ENCODE data around the gene ATP5MK.
"Not testable (repeated sequence)": the region's sequence is repeated elsewhere in the genome, so short reads cannot be mapped to it uniquely, and the experiment has no call there.

Gene ATP5MK

DNA sequence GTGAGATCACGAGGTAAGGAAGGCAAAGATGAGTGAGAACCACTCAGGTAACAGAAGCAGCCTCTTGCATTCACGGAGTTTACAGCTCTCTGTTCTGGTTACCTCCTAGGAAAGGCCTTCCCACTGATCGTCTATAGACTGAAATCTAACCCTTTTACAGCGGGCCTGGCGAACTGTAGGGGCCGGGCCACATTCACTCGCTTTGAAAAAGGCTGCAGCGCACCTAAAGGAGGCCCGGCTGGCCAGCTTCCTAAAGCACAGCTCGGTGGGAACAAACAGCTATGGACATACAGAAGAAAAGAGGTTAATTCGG, 565 bp downstream of the ATP5MK start:
- DNase-seq: no peak

DNA sequence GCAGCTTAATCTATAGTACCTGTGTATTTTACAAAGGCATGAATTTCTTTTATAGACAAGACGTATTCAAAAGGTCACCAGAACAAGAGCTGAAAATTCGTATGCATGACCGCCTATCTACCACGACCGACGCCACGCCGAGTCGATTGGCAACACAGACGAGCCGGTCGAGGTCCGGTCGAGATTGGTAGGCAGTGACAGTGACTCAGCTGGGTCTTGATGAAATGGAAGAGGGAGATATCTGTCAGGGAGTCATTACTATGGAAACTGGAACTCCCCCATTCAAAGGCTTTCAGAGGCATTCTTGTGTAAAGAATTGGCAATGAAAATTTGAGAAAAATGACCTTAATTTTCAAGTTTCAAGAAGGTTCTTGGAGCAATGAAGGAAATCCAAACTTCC, 2.1 kb downstream of the ATP5MK start:
- no peak for DNase-seq

DNA sequence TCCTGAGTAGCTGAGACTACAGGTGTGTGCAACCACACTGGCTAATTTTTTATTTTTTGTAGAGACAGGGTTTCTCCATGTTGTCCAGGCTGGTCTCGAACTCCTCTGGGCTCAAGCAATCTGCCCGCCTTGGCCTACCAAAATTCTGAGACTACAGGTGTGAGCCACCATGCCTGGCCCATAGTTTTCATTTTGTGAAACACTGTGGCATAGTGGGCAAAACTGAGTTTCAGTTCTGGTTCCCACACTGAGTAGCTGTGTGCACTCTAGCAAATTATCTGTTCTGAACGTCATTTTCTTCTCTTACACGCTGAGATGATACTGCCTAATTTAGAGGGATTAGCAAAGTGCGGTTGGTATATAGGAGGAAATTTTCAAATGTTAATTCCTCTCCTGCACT, 13.5 kb downstream of the ATP5MK start:
- DNase-seq: no peak

DNA sequence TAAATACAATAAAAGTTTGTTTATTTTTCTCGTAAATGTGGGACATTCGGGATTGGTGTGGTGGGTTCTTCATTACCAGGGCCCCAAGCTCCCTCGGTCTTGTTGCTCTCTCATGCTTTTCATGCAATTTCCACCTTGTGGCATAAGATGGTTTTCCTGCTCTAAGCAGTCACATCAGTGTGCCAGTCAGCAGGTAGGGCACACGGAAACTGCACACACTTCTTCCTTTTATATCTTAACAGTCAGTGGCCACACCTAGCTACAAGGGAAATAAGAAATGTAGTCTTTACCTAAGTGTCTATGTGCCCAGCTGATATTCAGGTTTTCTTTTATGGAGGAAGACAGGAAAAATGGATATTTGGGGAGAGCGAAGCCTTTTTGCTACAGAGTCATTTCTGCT, 22.0 kb downstream of the ATP5MK start:
- DNase-seq: no peak

DNA sequence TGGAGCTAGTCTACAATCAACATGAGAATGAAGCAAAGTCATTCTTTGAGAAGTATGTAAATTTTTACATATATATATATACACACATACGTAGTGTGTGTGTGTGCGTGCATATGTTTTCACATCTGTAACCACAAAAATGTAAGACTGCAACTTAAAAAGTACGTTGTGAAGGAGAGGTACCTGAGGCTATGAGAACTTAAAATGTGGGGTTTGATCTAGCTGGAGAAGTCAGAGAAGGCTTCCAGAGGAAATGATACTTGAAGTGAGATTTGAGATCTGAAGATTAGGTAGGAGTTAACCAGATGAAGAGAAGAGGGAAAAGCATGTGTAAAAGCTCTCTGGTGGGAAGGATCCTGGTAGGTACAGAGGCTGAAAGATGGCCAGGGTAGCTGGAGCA, 22.7 kb downstream of the ATP5MK start:
- DNase-seq: no peak

DNA sequence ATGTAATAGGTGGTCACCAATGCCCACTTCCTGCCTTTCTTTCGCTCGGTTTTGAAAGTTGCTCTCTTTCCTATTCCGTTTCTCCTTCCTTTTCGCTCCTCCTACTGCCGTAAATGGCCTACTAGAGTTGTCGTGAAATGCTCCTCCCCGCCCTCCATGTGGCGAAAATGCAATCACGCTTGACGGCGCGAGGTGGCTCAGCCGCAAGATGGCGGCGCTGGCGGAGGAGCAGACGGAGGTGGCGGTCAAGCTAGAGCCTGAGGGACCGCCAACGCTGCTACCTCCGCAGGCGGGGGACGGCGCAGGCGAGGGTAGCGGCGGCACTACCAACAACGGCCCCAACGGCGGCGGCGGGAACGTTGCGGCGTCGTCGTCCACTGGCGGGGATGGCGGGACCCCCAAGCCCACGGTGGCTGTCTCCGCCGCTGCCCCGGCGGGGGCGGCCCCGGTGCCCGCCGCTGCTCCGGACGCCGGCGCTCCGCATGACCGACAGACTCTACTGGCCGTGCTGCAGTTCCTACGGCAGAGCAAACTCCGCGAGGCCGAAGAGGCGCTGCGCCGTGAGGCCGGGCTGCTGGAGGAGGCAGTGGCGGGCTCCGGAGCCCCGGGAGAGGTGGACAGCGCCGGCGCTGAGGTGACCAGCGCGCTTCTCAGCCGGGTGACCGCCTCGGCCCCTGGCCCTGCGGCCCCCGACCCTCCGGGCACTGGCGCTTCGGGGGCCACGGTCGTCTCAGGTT, 28.3 kb downstream of the ATP5MK start, which contains the start of gene TAF5:
Gene TAF5 (plus strand): TSS at position 195 of the 737 bp plus-strand sequence. CDS start 14 bp downstream, at position 209.
- DNase-seq: peak; percentile 56 to 82 (median 73)

DNA sequence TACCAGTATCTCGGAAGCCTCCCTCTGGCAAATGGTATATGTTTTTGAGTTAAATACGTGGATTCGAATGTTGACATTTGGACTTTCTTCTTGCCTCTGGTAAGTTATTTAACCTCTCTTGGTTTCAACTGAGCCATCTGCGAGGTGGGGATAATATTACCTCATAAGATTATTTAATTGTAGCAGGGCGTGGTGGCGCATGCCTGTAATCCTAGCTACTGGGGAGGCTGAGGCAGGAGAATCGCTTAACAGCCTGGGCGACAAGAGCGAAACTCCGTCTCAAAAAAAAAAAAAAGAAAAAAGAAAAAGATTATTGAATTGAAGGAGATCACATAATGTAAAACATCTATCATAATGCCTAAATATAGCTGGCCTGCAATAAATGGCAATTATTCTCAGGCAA, 28.9 kb downstream of the ATP5MK start:
- DNase-seq: no peak

DNA sequence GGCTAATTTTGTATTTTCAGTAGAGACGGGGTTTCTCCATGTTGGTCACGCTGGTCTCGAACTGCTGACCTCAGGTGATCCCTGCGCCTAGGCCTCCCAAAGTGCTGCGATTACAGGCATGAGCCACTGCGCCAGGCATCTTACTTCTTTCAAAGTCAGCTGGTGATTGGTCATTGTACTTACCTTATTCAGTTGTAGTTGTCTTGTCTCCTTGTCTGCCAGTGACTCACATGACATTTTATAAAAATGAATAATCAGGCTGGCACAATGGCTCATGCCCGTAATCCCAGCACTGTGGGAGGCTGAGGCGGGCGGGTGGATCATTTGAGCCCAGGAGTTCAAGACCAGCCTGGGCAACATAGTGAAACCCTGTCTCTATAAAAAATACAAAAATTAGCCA, 35.5 kb downstream of the ATP5MK start:
- not testable (repeated sequence) for DNase-seq

DNA sequence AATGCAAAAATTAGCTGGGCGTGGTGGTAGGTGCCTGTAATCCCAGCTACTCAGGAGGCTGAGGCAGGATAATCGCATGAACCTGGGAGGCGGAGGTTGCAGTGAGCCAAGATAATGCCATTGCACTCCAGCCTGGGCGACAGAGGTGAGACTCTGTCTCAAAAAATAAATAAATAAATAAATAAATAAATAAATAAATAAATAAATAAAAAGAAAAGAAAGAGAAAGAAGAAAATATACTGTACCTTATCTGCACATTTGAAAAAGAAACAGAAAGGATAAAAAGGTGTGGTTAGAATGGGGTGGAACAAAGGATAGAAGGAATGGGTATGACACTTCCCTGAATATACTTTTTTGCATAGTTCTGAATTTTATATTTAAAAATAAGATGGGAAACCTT, 36.8 kb downstream of the ATP5MK start:
- DNase-seq: not testable (repeated sequence)

DNA sequence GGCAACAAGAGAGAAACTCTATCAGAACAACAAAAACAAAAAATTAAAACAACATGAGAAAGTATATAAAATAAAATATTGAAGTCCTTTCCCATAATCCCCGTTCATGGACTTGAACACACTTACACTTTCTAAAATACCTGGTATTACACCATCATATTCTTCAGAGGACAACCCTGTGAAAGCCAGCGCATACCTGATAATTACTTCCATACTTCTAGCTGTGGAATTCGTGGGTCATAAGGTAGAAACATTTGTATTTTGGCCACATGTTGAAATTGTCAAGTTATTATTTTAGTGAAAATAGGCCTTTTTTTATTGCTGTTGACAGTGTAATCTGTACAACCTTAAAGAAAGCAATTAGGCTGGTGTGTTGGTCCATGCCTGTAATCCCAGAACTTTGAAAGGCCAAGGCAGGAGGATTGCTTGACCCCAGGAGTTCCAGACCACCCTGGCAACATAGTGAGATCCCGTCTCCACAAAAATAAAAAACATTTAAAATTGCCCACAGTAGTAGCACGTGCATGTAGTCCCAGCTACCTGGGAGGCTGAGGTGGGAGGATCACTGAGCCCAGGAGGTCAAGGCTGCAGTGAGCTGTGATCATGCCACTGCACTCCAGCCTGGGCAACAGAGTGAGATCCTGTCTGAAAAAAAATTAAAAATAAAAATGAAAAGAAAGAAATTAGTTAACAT, 40.2 kb downstream of the ATP5MK start:
- no peak for DNase-seq

DNA sequence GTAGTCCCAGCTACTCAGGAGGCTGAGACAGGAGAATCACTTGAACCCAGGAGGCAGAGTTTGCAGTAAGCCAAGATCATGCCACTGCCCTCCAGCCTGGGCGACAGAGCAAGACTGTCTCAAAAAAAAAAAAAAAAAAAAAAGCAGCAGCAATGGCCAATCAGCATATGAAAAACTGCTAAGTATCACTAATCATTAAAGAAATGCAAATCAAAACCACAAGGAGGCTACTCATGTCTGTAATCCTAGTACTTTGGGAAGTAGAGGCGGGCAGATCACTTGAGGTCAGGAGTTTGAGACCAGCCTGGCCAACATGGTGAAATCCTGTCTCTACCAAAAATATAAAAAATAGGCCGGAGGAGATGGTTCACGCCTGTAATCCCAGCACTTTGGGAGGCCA, 41.7 kb downstream of the ATP5MK start:
- not testable (repeated sequence) for DNase-seq

DNA sequence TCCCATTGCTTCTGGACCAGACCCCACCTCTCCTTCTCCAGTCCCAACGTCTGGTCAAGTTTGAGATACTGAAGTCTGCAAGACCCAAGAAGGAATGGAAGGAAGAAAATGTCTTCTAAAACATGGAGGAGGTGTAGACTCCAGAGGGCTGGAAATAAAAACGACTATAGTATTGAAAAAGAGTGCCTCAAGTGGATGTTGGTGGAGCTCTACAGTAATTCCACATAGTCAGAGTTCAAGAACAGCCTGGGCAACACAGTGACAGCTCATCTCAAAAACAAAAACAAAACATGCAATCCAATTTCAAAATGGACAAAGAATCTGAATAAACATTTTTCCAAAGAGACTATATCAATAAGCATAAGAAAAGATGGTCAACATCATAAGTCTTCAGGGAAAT, 43.0 kb downstream of the ATP5MK start:
- DNase-seq: no peak

DNA sequence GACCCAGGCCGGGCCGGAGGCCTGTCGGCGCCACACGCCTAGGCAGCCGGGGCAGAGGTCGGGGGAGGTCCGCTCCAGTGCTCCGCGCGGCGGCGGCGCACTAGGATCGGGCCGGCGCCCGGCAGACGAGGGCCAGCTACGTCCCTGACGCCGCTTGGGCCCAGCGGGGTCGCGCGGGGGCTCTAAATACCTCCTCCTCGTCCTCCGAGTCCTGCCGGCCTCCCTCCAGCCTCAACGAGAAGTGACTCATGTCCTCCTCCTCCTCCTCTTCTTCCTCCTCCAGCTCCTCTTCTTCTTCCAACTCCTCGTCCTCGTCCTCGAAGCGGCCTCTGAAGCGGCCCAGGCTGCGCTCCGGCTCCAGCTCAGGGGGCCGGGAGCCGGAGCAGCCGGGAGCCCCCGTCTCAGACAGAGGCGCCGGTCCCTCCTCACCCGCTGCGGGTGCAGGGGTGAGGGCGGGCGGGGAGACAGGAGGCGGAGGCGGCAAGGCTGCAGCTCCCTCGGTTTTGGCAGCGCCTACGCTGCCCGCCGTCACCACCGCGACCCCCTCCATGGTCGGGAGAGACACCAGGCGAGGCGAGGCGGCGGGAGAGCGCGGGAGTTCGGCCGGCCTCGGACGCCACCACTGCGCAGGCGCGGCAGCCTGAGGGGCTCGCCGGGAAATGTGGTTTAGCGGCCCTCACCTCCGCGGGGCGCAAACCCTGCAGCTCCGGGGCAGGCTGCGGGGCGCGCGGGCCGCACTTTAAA, 45.6 kb downstream of the ATP5MK start, which contains the start of gene PCGF6:
Gene PCGF6 (minus strand): TSS at position 624 of the 744 bp plus-strand sequence. CDS start 74 bp downstream, at position 550.
- DNase-seq: peak; percentile 24 to 56 (median 38)

DNA sequence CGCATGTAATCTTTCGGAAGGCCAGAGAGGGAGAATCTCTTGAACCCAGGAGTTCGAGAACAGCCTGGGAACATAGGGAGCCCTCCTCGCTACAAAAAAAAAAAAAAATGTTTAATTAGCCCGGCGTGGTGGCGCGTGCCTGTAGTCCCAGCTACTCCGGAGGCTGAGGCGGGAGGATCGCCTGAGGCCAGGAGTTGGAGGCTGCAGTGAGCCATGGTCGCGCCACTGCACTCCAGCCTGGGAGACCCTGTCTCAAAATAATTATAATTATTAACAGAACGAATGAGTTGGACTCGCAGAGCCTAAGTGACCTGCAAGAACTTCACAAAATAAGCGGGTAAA, 46.1 kb downstream of the ATP5MK start:
- DNase-seq: no peak
